ENCODE measurements around the gene KRTAP5-1. TPM values are rescaled to one million over a fixed set of nuclear protein-coding genes. Genes with fewer than 3 reads are reported as not detected.

KRTAP5-1 gene, protein sequence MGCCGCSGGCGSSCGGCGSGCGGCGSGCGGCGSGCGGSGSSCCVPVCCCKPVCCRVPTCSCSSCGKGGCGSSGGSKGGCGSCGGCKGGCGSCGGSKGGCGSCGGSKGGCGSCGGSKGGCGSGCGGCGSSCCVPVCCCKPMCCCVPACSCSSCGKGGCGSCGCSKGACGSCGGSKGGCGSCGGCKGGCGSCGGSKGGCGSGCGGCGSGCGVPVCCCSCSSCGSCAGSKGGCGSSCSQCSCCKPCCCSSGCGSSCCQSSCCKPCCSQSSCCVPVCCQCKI
- not detected in 2 replicates for polyA plus RNA-seq

DNA sequence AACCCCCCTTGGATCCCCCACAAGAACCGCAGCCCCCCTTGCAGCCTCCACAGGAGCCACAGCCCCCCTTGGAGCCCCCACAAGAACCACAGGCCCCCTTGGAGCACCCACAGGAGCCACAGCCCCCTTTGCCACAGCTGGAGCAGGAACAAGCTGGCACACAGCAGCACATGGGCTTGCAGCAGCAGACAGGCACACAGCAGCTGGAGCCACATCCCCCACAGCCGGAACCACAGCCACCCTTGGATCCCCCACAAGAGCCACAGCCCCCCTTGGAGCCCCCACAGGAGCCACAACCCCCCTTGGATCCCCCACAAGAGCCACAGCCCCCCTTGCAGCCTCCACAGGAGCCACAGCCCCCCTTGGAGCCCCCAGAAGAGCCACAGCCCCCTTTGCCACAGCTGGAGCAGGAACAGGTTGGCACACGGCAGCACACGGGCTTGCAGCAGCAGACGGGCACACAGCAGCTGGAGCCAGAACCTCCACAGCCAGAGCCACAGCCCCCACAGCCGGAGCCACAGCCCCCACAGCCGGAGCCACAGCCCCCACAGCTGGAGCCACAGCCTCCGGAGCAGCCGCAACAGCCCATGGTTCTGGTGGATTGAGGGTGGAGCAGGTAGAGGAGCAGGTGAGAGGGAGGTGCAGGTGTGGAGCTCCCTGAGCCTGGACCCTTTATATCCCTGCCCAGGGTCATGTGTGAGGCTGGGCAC lies at the start of gene KRTAP5-1:
Gene KRTAP5-1, minus strand, starts transcription at position 623 of the 710 bp plus-strand sequence. Its CDS starts 34 bp downstream, at position 589.

DNA sequence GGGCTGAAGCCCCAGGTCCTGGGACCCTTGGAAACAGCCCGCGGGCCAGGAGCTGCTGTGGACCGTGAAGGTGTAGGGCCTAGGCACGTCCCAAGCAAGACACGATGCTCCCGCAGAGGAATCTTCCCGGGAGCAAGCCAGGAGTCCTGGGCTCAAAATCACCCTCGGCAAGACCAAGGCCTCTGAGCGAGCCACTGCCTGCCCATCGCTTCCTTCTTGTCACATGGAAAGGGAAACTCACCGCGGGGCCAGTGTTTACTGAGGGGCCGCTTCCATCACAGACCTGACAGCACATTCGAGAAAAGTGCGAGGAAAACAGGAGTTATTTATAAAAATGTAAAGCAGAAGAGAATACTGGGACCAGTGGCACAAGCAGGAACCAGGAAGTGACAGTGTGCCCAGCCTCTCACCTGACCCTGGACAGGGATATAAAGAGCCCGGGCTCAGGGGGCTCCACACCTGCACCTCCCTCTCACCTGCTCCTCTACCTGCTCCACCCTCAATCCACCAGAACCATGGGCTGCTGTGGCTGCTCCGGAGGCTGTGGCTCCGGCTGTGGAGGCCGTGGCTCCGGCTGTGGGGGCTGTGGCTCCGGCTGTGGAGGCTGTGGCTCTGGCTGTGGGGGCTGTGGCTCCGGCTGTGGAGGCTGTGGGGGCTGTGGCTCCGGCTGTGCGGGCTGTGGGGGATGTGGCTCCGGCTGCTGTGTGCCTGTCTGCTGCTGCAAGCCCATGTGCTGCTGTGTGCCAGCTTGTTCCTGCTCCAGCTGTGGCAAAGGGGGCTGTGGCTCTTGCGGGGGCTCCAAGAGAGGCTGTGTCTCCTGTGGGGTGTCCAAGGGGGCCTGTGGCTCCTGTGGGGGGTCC lies 44.5 kb upstream of the KRTAP5-1 start, which contains the start of gene KRTAP5-5:
Gene KRTAP5-5, plus strand, starts transcription at position 450 of the 860 bp plus-strand sequence. Its CDS starts 66 bp downstream, at position 516.

DNA sequence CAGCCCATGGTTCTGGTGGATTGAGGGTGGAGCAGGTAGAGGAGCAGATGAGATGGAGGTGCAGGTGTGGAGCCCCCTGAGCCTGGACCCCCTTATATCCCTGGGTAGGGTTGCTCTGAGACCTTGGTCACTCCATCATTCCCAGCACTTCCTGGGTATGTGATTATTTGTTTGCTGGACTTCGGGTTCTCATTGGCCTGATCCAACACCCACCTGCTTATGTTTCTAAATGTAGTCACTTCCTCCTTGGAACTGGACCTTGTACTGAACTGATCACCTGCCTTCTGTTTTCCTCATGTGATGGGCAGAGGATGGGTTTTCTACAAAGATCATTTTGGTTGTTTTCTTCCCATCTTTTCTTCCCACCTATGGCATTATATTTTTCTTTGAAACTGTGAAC lies 37.0 kb upstream of the KRTAP5-1 start, which contains the start of gene KRTAP5-4:
Gene KRTAP5-4, minus strand, starts transcription at position 53 of the 400 bp plus-strand sequence. Its CDS starts 45 bp downstream, at position 8.

DNA sequence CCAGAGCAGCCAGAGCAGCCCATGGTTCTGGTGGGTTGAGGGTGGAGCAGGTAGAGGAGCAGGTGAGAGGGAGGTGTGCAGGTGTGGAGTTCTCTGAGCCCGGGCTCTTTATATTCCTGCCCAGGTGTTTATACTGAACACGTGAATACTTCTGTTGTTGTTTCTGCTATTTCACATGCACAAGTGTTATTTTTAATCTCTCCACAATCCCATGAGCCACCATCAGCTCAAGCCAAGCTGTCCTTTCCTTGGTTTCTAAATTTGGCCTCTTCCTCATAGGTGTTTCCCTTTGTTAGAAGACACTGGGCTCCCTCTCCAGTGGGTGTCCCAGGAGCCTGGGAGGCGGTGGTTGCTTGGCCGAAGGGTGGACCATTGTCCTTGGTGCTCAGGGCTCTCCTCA lies 23.3 kb upstream of the KRTAP5-1 start, which contains the start of gene KRTAP5-3:
Gene KRTAP5-3, minus strand, starts transcription at position 101 of the 400 bp plus-strand sequence. Its CDS starts 78 bp downstream, at position 23.

DNA sequence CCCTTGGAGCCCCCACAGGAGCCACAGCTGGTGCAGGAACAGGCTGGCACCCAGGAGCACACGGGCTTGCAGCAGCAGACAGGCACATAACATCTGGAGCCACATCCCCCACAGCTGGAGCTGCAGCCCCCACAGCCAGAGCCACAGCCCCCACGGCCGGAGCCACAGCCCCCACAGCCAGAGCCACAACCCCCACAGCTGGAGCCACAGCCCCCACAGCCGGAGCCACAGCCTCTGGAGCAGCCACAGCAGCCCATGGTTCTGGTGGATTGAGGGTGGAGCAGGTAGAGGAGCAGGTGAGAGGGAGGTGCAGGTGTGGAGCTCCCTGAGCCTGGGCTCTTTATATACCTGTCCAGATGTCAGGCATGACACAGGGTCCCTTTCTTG lies 12.9 kb upstream of the KRTAP5-1 start, which contains the start of gene KRTAP5-2:
Gene KRTAP5-2, minus strand, starts transcription at position 301 of the 387 bp plus-strand sequence. Its CDS starts 44 bp downstream, at position 257.

DNA sequence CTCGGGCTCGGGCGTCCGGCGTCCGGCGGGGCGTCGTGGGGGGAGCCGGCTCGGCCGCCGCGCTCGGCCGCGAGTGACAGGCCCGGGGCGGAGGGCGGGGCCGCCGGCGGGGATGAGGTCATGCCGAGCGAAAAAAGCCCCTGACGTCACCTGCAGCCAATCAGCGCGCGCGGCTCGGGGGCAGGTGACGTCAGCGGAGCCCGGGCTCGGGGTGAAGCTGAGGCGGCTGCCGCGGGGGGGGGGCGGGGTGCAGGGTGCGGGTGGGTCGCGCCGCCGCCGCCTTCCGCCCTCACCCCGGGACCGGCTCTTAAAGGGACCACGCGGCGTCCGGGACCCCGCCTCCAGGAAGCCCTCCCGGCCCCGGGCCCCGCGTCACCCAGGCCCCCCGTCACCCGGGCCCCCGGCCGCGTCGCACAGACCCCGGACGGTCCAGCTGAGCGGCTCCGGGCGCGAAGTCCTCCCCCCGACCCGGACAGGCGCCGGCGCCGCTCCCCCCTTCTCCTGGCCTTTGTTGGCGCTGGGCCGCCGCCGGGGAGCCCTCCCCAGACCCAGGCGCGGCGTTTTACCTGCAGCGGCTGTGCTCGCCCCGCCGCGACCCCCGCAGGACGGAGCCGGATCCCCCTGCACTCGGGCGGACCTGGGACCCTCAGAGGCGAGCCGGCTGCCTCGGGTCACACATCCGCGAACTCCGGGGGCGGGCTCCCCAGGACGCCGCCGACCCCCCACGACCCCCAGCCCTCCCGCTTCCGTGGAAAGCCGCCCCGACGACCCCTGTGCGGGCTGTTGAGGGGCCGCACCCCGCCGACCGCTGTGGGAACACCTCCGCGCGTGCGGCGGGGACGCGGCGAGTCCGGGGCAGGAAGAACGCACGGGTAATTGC lies 12.6 kb downstream of the KRTAP5-1 start, which contains the start of gene DUSP8:
Gene DUSP8, minus strand, starts transcription at position 75 of the 880 bp plus-strand sequence. CDS start 6,445 bp downstream, outside the sequence.

Other genes with a start within 250 kb of the KRTAP5-1 start
- gene BRSK2, start 195.3 kb downstream of the KRTAP5-1 start, polyA plus RNA-seq = 1.7 and 2.3 TPM in 2 replicates
- gene MOB2, start 98.5 kb downstream of the KRTAP5-1 start, polyA plus RNA-seq = 0.48 and 1.5 TPM in 2 replicates
- gene DUSP8, start 13.0 kb downstream of the KRTAP5-1 start, polyA plus RNA-seq = 0.60 and 0.62 TPM in 2 replicates
- not detected in 2 replicates for gene KRTAP5-2, start 13.0 kb upstream of the KRTAP5-1 start, polyA plus RNA-seq
- gene KRTAP5-3, start 23.2 kb upstream of the KRTAP5-1 start, polyA plus RNA-seq = not detected in 2 replicates
- gene KRTAP5-4, start 36.9 kb upstream of the KRTAP5-1 start, polyA plus RNA-seq = not detected in 2 replicates
- gene KRTAP5-5, start 44.5 kb upstream of the KRTAP5-1 start, polyA plus RNA-seq = not detected in 2 replicates
- not detected in 2 replicates for gene KRTAP5-6, start 111.9 kb upstream of the KRTAP5-1 start, polyA plus RNA-seq
- 0.83 TPM in 1 of 2 replicates, not detected in the other for gene IFITM10, start 165.3 kb upstream of the KRTAP5-1 start, polyA plus RNA-seq
- gene CTSD, start 178.6 kb upstream of the KRTAP5-1 start, polyA plus RNA-seq = 12.6 and 26.0 TPM in 2 replicates
- gene SYT8, start 249.7 kb upstream of the KRTAP5-1 start, polyA plus RNA-seq = not detected in 2 replicates